MM.1S (cell line): ENCODE measurements around the gene NEFH.

ENCODE experiments used
- EZH2 ChIP-seq: fragments of 300-600 bp; sonication (generic); optimal IDR thresholded peaks from 2 replicates; pipeline ENCODE3; 2017; ENCODE audit warnings: low read depth, mild to moderate bottlenecking, antibody characterized with exemption, low read length, mixed read lengths
- TF ChIP-seq, protein P1 (sequence below): fragments of 300-600 bp; sonication (generic); IDR thresholded peaks from 2 replicates; pipeline ENCODE4 v1.5.1; 2016; ENCODE audit warnings: antibody characterized with exemption, low read length, mixed read lengths

DNA sequence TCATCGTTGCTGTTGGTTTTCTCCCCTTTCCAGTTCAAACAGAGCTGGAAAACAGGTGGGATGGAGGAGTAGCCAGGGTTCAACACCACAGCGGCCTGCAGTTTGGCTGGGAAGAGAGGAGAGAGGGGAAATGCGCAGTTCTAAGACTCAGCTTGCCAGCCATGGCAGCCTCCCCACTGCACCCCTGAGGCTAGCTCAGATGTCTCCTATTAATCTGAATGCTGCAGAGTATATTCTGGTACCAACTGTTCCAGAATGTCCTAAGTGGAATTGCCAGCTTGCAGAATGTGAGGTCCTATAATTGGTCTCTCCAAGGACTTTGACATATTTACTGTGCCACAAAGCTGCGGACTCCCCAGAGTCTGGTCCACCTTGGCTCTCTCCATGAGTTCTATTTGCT lies 32.0 kb downstream of the NEFH start:
- TF ChIP-seq, protein P1, sequence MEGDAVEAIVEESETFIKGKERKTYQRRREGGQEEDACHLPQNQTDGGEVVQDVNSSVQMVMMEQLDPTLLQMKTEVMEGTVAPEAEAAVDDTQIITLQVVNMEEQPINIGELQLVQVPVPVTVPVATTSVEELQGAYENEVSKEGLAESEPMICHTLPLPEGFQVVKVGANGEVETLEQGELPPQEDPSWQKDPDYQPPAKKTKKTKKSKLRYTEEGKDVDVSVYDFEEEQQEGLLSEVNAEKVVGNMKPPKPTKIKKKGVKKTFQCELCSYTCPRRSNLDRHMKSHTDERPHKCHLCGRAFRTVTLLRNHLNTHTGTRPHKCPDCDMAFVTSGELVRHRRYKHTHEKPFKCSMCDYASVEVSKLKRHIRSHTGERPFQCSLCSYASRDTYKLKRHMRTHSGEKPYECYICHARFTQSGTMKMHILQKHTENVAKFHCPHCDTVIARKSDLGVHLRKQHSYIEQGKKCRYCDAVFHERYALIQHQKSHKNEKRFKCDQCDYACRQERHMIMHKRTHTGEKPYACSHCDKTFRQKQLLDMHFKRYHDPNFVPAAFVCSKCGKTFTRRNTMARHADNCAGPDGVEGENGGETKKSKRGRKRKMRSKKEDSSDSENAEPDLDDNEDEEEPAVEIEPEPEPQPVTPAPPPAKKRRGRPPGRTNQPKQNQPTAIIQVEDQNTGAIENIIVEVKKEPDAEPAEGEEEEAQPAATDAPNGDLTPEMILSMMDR, result no peak
- TF ChIP-seq EZH2, result no peak
